ENCODE results near the gene PARM1. TPM values are rescaled to one million over a fixed set of nuclear protein-coding genes. Genes with fewer than 3 reads are reported as not detected.

The PARM1 gene
- total and polyA plus RNA-seq, 2 experiments from 2014 or later, result 107 to 154 TPM

DNA sequence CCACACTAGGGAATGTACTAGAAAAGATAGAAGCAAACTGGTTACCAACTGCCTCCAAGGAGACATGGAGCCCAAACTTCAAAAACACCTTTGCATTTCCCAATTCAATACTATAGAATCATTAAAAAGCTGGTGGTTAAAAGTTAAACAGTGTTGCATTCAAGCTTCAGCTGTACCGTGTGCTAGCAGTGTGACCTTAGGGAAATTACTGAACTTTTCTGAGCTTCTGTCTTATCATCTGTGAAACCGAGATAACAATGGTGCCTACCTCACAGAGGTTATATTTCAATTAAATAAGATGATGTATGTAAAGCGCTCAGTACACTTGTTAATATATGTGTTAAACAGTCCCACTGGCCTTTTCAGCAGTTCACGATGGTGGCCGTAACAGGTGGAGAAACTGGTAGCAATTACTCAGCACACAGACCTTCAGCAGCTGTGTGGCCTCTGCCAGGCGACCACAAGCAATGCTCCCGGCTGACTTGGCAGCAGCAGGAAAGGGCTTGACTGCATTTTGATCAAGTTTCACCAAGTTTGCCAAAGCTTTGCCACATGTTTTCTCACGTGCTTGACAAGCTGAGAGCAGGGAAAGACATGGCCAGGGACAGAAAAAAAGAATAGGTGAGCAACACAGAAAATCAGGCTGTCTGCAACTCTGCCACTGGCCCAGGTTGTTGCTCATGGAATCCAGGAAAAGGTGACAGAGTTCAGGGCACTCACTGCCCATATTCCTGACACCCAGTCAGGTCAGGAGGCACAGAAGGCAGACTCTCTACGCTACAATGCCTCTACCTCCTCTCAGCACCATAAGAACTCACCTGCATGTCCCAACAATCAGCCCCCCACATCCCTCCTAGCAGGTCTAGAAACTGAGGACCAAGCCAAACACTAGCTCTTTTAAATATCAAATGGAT lies 72.1 kb downstream of the PARM1 start:
- H3K27ac ChIP-seq, result peak overlapping the region; percentile 8
- no peak overlapping the region for H2AFZ ChIP-seq
- TF ChIP-seq EZH2phosphoT487 (IDR thresholded peaks at IDR 0.05; ENCODE audit: low read depth, severe bottlenecking, unreplicated experiment) (no peak), EZH2 (IDR thresholded peaks at IDR 0.05; ENCODE audit: borderline replicate concordance) (no peak), CTCF (IDR thresholded peaks at IDR 0.05; ENCODE audit: poor library complexity) (no peak)

DNA sequence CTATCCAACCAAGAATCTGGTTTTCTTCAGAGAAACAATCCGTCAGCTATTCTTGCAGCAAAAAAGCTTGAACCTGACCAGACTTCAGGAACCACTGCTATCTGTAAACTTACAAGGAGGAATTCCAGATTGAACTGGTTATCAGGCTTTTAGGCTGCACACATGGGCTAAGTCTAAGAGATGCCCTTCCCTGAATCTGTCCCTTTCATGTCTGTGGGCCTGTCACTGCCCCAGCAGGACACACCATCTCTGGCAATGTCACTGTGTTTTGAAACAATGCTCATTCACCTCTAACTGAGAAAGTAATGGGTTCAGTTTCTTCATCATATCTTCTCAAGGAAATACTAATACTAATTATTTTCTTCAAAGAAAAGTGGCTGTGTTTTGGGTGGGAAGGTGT lies 72.8 kb downstream of the PARM1 start:
- 70% methylated on average over 1 of the region's 1 CpG for WGBS (ENCODE audit: low lambda C conversion rate, missing lambda C conversion rate)
- H3K9me2 ChIP-seq (replicated peaks; ENCODE audit: insufficient read depth), result no peaks in the 10 kb centered on the region
- no peaks in the 10 kb centered on the region for H4K20me1 ChIP-seq (ENCODE audit: insufficient read depth, poor library complexity, severe bottlenecking)
- peaks cover 17% of the 10 kb centered on the region for H3K79me2 ChIP-seq
- no peak overlapping the region for H2AFZ ChIP-seq
- no peak overlapping the region for H3K27ac ChIP-seq
- no peaks in the 10 kb centered on the region for H3K27me3 ChIP-seq
- H3K9me3 ChIP-seq (ENCODE audit: low read depth), result no peaks in the 10 kb centered on the region
- H3K4me1 ChIP-seq (ENCODE audit: insufficient read depth), result peaks cover 13% of the 10 kb centered on the region
- H3K36me3 ChIP-seq (replicated peaks; ENCODE audit: insufficient read depth, low read depth), result no peaks in the 10 kb centered on the region
- no peak overlapping the region for H3K4me3 ChIP-seq
- no peak overlapping the region for H3K4me2 ChIP-seq
- no peak for TF ChIP-seq EZH2 (IDR thresholded peaks at IDR 0.05; ENCODE audit: borderline replicate concordance)
- TF ChIP-seq CTCF (IDR thresholded peaks at IDR 0.05; ENCODE audit: poor library complexity), result no peak
- DNase-seq (ENCODE audit: low spot score), result no peak

More for the DNA sequence above, 72.1 kb downstream of the PARM1 start:
- H3K79me2 ChIP-seq, result peaks cover 19% of the 10 kb centered on the region
- no peak overlapping the region for H3K4me3 ChIP-seq
- no peak for DNase-seq (ENCODE audit: low spot score)
- H3K9me2 ChIP-seq (replicated peaks; ENCODE audit: insufficient read depth), result no peaks in the 10 kb centered on the region
- 73% methylated on average over 9 of the region's 9 CpGs for WGBS (ENCODE audit: low lambda C conversion rate, missing lambda C conversion rate)
- no peaks in the 10 kb centered on the region for H3K36me3 ChIP-seq (replicated peaks; ENCODE audit: insufficient read depth, low read depth)
- no peaks in the 10 kb centered on the region for H4K20me1 ChIP-seq (ENCODE audit: insufficient read depth, poor library complexity, severe bottlenecking)
- H3K4me1 ChIP-seq (ENCODE audit: insufficient read depth), result peaks cover 13% of the 10 kb centered on the region
- no peaks in the 10 kb centered on the region for H3K9me3 ChIP-seq (ENCODE audit: low read depth)
- H3K4me2 ChIP-seq, result no peak overlapping the region
- no peaks in the 10 kb centered on the region for H3K27me3 ChIP-seq

DNA sequence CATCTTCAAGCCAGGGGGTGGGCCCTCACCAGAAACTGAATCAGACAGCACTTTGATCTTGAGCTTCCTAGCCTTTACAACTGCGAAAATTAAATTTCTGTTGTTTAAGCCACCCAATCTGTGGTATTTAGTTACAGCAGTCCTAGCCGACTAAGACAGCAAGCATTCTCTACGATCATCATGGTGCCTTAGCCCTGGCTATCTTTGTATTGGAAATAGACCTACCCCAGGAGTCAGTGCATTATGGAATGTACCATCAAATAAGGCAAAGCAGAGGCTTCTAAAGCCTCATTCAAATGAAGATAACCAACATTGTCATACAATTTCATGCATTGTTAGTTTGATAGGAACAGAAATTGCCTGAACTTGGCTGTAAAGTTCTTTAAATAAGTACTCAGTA lies 75.0 kb downstream of the PARM1 start:
- H3K9me2 ChIP-seq (replicated peaks; ENCODE audit: insufficient read depth), result no peaks in the 10 kb centered on the region
- H2AFZ ChIP-seq, result no peak overlapping the region
- no peak overlapping the region for H3K4me2 ChIP-seq
- no peaks in the 10 kb centered on the region for H3K9me3 ChIP-seq (ENCODE audit: low read depth)
- H3K4me3 ChIP-seq, result no peak overlapping the region
- WGBS (ENCODE audit: low lambda C conversion rate, missing lambda C conversion rate), result 96% methylated on average over 3 of the region's 3 CpGs
- no peaks in the 10 kb centered on the region for H3K27me3 ChIP-seq
- no peak for DNase-seq (ENCODE audit: low spot score)
- no peaks in the 10 kb centered on the region for H4K20me1 ChIP-seq (ENCODE audit: insufficient read depth, poor library complexity, severe bottlenecking)
- no peak for TF ChIP-seq EZH2 (IDR thresholded peaks at IDR 0.05; ENCODE audit: borderline replicate concordance)
- TF ChIP-seq CTCF (IDR thresholded peaks at IDR 0.05; ENCODE audit: poor library complexity), result no peak
- TF ChIP-seq EZH2phosphoT487 (IDR thresholded peaks at IDR 0.05; ENCODE audit: low read depth, severe bottlenecking, unreplicated experiment), result no peak
- no peak overlapping the region for H3K27ac ChIP-seq
- H3K36me3 ChIP-seq (replicated peaks; ENCODE audit: insufficient read depth, low read depth), result no peaks in the 10 kb centered on the region
- peaks cover 13% of the 10 kb centered on the region for H3K4me1 ChIP-seq (ENCODE audit: insufficient read depth)
- peaks cover 10% of the 10 kb centered on the region for H3K79me2 ChIP-seq

Data from hepatocyte (in vitro differentiated cells).